IPS-18a (cell line): ENCODE data around the gene VMO1.
A peak's percentile ranks its signal among the peaks of the same experiment; 100 is the strongest.

Experiments
- H3K27ac ChIP-seq: one replicate; pipeline ENCODE4 v1.5.1; 2013; ENCODE audit warnings: low read length
- H3K27me3 ChIP-seq: one replicate; pipeline ENCODE4 v1.6.1; 2013; ENCODE audit warnings: mild to moderate bottlenecking, low read length; ENCODE audit not compliant: control insufficient read depth, insufficient read depth
- H3K36me3 ChIP-seq: one replicate; pipeline ENCODE4 v1.6.1; 2013; ENCODE audit warnings: low read depth, low read length; ENCODE audit not compliant: control insufficient read depth
- H3K4me1 ChIP-seq: one replicate; pipeline ENCODE4 v1.6.1; 2013; ENCODE audit warnings: low read depth, low read length; ENCODE audit not compliant: control insufficient read depth
- H3K4me3 ChIP-seq: one replicate; pipeline ENCODE4 v1.5.1; 2013; ENCODE audit warnings: low read length
- H3K9ac ChIP-seq: one replicate; pipeline ENCODE4 v1.6.1; 2013; ENCODE audit warnings: mild to moderate bottlenecking, low read length, moderate library complexity
- H3K9me3 ChIP-seq: one replicate; pipeline ENCODE4 v1.6.1; 2013; ENCODE audit warnings: low read depth, low read length; ENCODE audit not compliant: control insufficient read depth

Gene VMO1

GRCh38 chr17:4747847-4748246 lies 38.3 kb downstream of the VMO1 start:
- H3K9ac ChIP-seq: no peak overlapping the region
- H3K4me1 ChIP-seq: no peaks in the 10 kb centered on the region
- no peaks in the 10 kb centered on the region for H3K9me3 ChIP-seq
- H3K4me3 ChIP-seq: no peak overlapping the region
- H3K27ac ChIP-seq: no peak overlapping the region
- no peaks in the 10 kb centered on the region for H3K36me3 ChIP-seq
- H3K27me3 ChIP-seq: peaks cover 19% of the 10 kb centered on the region

- H3K9ac ChIP-seq: no peak overlapping the region
- no peaks in the 10 kb centered on the region for H3K9me3 ChIP-seq
- H3K27me3 ChIP-seq: peaks cover 45% of the 10 kb centered on the region
- H3K4me3 ChIP-seq: peak overlapping the region; percentile 75
- no peaks in the 10 kb centered on the region for H3K4me1 ChIP-seq
- H3K36me3 ChIP-seq: no peaks in the 10 kb centered on the region
- H3K27ac ChIP-seq: no peak overlapping the region
Observed at GRCh38 chr17:4744999-4745969, 40.9 kb downstream of the VMO1 start.

GRCh38 chr17:4743898-4744297 lies 42.3 kb downstream of the VMO1 start:
- no peaks in the 10 kb centered on the region for H3K4me1 ChIP-seq
- no peaks in the 10 kb centered on the region for H3K36me3 ChIP-seq
- H3K27ac ChIP-seq: no peak overlapping the region
- no peaks in the 10 kb centered on the region for H3K9me3 ChIP-seq
- no peak overlapping the region for H3K9ac ChIP-seq
- peaks cover 59% of the 10 kb centered on the region for H3K27me3 ChIP-seq
- H3K4me3 ChIP-seq: no peak overlapping the region

GRCh38 chr17:4743216-4743615 lies 42.9 kb downstream of the VMO1 start:
- H3K9me3 ChIP-seq: no peaks in the 10 kb centered on the region

GRCh38 chr17:4742629-4743028 lies 43.5 kb downstream of the VMO1 start:
- H3K36me3 ChIP-seq: no peaks in the 10 kb centered on the region
- peaks cover 71% of the 10 kb centered on the region for H3K27me3 ChIP-seq
- no peak overlapping the region for H3K4me3 ChIP-seq
- H3K27ac ChIP-seq: no peak overlapping the region
- no peak overlapping the region for H3K9ac ChIP-seq
- no peaks in the 10 kb centered on the region for H3K9me3 ChIP-seq
- peaks cover 4% of the 10 kb centered on the region for H3K4me1 ChIP-seq

More at GRCh38 chr17:4743216-4743615, 42.9 kb downstream of the VMO1 start:
- Histone ChIP-seq H3K4me1 (peaks cover 4% of the 10 kb centered on the region), H3K27me3 (peaks cover 65% of the 10 kb centered on the region), H3K4me3 (no peak overlapping the region), H3K36me3 (no peaks in the 10 kb centered on the region), H3K27ac (no peak overlapping the region), H3K9ac (no peak overlapping the region)

- Histone ChIP-seq H3K9ac (no peak overlapping the region), H3K4me3 (no peak overlapping the region), H3K4me1 (peaks cover 4% of the 10 kb centered on the region), H3K27ac (no peak overlapping the region), H3K27me3 (peaks cover 76% of the 10 kb centered on the region), H3K36me3 (no peaks in the 10 kb centered on the region), H3K9me3 (no peaks in the 10 kb centered on the region)
Observed at GRCh38 chr17:4742133-4742532, 44.0 kb downstream of the VMO1 start.

- Histone ChIP-seq H3K36me3 (no peaks in the 10 kb centered on the region), H3K27me3 (peaks cover 82% of the 10 kb centered on the region), H3K9me3 (no peaks in the 10 kb centered on the region), H3K9ac (no peak overlapping the region), H3K4me1 (peaks cover 4% of the 10 kb centered on the region), H3K4me3 (no peak overlapping the region), H3K27ac (no peak overlapping the region)
Observed at GRCh38 chr17:4741544-4741943, 44.6 kb downstream of the VMO1 start.

GRCh38 chr17:4740584-4740983 lies 45.6 kb downstream of the VMO1 start:
- Histone ChIP-seq H3K9me3 (no peaks in the 10 kb centered on the region), H3K27me3 (peaks cover 86% of the 10 kb centered on the region), H3K36me3 (no peaks in the 10 kb centered on the region), H3K4me1 (peaks cover 4% of the 10 kb centered on the region), H3K27ac (no peak overlapping the region), H3K4me3 (no peak overlapping the region), H3K9ac (no peak overlapping the region)

- Histone ChIP-seq H3K4me3 (peak overlapping the region; percentile 60), H3K9ac (no peak overlapping the region), H3K27me3 (peaks cover 86% of the 10 kb centered on the region), H3K27ac (no peak overlapping the region), H3K36me3 (no peaks in the 10 kb centered on the region), H3K9me3 (no peaks in the 10 kb centered on the region), H3K4me1 (peaks cover 4% of the 10 kb centered on the region)
Observed at GRCh38 chr17:4740025-4740351, 46.2 kb downstream of the VMO1 start.

- Histone ChIP-seq H3K9ac (no peak within 1 kb of the TSS), H3K27ac (no peak within 1 kb of the TSS), H3K27me3 (peaks cover 82% of the 10 kb centered on the region), H3K36me3 (no peaks in the 10 kb centered on the region), H3K9me3 (no peaks in the 10 kb centered on the region), H3K4me1 (peaks cover 4% of the 10 kb centered on the region), H3K4me3 (peak within 1 kb of the TSS; percentile 60)
Observed at GRCh38 chr17:4739122-4740024, 46.8 kb downstream of the VMO1 start, which contains the start of the genes CXCL16 and ZMYND15. CXCL16 (minus strand) TSS chr17:4739928; CDS start chr17:4739339, 589 bp downstream. ZMYND15 (plus strand) TSS chr17:4739833; CDS start chr17:4740549, 716 bp downstream.
